K562 (cell line): ENCODE data around the gene GALNT5. TPM values are rescaled to one million over a fixed set of nuclear protein-coding genes. Genes with fewer than 3 reads are reported as not detected.

Experiments
- ARID1B ChIP-seq: fragments of 450-650 bp; IDR thresholded peaks from 2 replicates; pipeline ENCODE4 v1.6.1; 2016; ENCODE audit warnings: antibody characterized with exemption, mild to moderate bottlenecking, inconsistent platforms
- RAD21 ChIP-seq, 2 experiments: fragments of 250-450 bp in 1 of 2; fragments of 450-650 bp in 1 of 2; sonication (Bioruptor Pico) in 1 of 2; formaldehyde crosslinking in 1 of 2; IDR thresholded peaks in 1 of 2; conservative IDR thresholded peaks in 1 of 2; 2 replicates each; pipeline versions ENCODE4 v1.4.0 to v1.8.0; 2020 to 2022; ENCODE audit warnings: mild to moderate bottlenecking in 2 of 2, moderate library complexity in 1 of 2
- ZZZ3 ChIP-seq: fragments of 450-650 bp; IDR thresholded peaks from 2 replicates; pipeline ENCODE4 v1.6.1; 2016; ENCODE audit warnings: antibody characterized with exemption, mild to moderate bottlenecking, moderate library complexity
- polyA plus RNA-seq, 8 experiments: library from polyadenylated mRNA; depleted of rRNA in 4 of 8; stranded (reverse) in 5 of 8; unstranded in 3 of 8; fragments of >200 nt; fragmentation: Nextera tagmentation in 2 of 8; fragmentation: Illumina TruSeq in 1 of 8; extraction: Ambion mirVana in 2 of 8; extraction: Trizol in 1 of 8; gene quantifications; 2 replicates each; pipeline versions ENCODE4 v1.2.1 to v1.2.3, GENCODE V29; 2011 to 2014; ENCODE audit warnings: inconsistent platforms in 1 of 8, missing spikeins in 1 of 8
- total RNA-seq, 7 experiments: library from RNA; depleted of rRNA in 6 of 7; stranded (reverse); fragments of >200 nt in 6 of 7; fragmentation: Illumina TruSeq in 2 of 7; extraction: Trizol in 2 of 7; gene quantifications; 2 replicates each; pipeline versions ENCODE4 v1.2.1 to v1.2.3, GENCODE V29; 2011 to 2021; ENCODE audit warnings: low replicate concordance in 1 of 7
- TF ChIP-seq, protein P1 (sequence below), 2 experiments: fragments of 450-650 bp in 1 of 2; sonication (generic) in 1 of 2; formaldehyde crosslinking in 1 of 2; IDR thresholded peaks; 2 replicates each; pipeline versions ENCODE4 v1.7.1 to v1.9.0; 2016 to 2022; ENCODE audit warnings: inconsistent platforms in 1 of 2, mild to moderate bottlenecking in 1 of 2, missing genetic modification reagents in 1 of 2

GALNT5 gene
- total and polyA plus RNA-seq, 9 of the 15 experiments (the other 6 are each of a cell fraction or from before 2014, with no cell fraction given) = 21.6 to 73.0 (median 54.7) TPM

DNA sequence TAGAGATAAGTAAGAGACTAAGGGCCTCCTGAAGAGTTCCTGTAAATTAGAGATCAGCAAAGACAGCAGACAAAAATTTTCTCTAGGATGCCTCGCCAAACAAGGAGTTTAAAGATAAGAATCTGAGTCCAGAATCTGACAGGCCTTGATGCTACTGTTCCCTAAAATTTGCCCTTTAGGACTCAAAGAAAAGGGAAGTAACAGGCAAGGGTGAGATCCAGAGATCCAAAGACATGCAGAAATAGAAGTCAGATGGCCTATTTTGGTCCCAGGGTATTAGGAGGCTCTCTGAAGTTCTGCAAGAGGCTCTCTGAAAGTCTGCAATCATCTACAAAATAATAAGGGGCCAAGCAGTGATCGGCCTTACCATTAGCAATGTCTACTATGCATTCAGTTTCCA is 33.0 kb downstream of the GALNT5 start (continued):
- TF ChIP-seq ZZZ3 (no peak), RAD21 (CRISPR knock-in tag; conservative IDR thresholded peaks at IDR 0.05 in 1 of 2, IDR thresholded peaks at IDR 0.05 in 1 of 2) (no peak; a peak in 1 of 4 replicates), ARID1B (no peak)
- TF ChIP-seq, protein P1, sequence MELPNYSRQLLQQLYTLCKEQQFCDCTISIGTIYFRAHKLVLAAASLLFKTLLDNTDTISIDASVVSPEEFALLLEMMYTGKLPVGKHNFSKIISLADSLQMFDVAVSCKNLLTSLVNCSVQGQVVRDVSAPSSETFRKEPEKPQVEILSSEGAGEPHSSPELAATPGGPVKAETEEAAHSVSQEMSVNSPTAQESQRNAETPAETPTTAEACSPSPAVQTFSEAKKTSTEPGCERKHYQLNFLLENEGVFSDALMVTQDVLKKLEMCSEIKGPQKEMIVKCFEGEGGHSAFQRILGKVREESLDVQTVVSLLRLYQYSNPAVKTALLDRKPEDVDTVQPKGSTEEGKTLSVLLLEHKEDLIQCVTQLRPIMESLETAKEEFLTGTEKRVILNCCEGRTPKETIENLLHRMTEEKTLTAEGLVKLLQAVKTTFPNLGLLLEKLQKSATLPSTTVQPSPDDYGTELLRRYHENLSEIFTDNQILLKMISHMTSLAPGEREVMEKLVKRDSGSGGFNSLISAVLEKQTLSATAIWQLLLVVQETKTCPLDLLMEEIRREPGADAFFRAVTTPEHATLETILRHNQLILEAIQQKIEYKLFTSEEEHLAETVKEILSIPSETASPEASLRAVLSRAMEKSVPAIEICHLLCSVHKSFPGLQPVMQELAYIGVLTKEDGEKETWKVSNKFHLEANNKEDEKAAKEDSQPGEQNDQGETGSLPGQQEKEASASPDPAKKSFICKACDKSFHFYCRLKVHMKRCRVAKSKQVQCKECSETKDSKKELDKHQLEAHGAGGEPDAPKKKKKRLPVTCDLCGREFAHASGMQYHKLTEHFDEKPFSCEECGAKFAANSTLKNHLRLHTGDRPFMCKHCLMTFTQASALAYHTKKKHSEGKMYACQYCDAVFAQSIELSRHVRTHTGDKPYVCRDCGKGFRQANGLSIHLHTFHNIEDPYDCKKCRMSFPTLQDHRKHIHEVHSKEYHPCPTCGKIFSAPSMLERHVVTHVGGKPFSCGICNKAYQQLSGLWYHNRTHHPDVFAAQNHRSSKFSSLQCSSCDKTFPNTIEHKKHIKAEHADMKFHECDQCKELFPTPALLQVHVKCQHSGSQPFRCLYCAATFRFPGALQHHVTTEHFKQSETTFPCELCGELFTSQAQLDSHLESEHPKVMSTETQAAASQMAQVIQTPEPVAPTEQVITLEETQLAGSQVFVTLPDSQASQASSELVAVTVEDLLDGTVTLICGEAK (IDR thresholded peaks at IDR 0.05) = no peak
- TF ChIP-seq, protein P1 (CRISPR knock-in tag; IDR thresholded peaks at IDR 0.05) = no peak
